Peyer's patch (tissue), 4 donors: ENCODE data around the gene CACNA1I.

Source experiments
- POLR2A ChIP-seq, 2 donors: fragments of 450-650 bp; IDR thresholded peaks; one replicate each; pipeline ENCODE4 v1.5.1; 2017; ENCODE audit warnings: antibody characterized with exemption in 2 of 2, mild to moderate bottlenecking in 2 of 2, moderate library complexity in 2 of 2
- TF ChIP-seq, protein P1 (sequence below), 6 experiments: fragments of 450-650 bp in 4 of 6; fragments of 200-600 bp in 2 of 6; sonication (generic) in 1 of 6; IDR thresholded peaks; one replicate each; pipeline ENCODE4 v1.5.1; 2017 to 2019; ENCODE audit warnings: antibody characterized with exemption in 6 of 6, mild to moderate bottlenecking in 3 of 6, moderate library complexity in 1 of 6

DNA sequence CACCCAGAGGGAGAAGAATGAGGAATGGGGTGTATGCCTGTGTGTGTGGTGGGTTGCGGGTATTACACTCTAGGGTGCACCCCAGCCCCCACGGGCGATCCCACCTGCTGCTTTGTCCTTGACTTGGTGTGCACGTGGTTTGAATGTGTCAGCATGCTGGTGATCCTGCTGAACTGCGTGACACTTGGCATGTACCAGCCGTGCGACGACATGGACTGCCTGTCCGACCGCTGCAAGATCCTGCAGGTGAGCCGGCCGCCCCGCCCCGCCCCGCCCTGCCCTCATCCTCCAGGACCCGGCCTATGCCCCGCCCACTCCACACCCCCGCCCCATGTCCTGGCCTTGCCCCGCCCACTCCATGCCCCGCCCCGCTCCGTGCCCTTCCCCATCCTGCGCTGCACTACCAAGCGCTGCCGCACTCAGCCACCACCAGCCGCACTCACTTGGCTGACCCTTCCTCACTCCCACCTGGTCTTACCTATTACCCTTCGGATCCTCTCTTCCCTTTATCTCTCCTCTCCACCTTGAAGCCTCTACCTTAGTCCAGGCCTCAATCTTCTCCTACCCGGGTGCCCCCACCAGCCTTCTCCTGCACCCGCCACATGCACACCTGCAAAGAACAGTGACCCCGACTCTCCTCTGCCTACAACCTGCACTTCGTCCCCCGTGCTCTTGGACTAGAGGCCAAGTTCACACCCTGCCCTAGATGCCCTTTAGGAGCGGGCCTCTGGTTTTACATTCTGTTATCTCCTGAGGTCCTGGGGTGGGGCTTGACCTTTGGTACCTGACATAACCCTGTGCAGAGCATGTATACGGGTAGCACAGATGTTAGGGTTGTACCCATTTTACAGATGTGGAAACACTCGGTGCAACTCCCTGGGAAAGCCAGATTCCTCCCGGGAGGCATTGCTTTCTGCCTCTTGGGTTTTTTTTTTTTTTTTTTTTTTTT is 27.7 kb downstream of the CACNA1I start:
- TF ChIP-seq, protein P1, sequence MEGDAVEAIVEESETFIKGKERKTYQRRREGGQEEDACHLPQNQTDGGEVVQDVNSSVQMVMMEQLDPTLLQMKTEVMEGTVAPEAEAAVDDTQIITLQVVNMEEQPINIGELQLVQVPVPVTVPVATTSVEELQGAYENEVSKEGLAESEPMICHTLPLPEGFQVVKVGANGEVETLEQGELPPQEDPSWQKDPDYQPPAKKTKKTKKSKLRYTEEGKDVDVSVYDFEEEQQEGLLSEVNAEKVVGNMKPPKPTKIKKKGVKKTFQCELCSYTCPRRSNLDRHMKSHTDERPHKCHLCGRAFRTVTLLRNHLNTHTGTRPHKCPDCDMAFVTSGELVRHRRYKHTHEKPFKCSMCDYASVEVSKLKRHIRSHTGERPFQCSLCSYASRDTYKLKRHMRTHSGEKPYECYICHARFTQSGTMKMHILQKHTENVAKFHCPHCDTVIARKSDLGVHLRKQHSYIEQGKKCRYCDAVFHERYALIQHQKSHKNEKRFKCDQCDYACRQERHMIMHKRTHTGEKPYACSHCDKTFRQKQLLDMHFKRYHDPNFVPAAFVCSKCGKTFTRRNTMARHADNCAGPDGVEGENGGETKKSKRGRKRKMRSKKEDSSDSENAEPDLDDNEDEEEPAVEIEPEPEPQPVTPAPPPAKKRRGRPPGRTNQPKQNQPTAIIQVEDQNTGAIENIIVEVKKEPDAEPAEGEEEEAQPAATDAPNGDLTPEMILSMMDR (IDR thresholded peaks at IDR 0.05), result peak in 3 of 6 experiments; percentile 36 to 57 (median 52)
- no peak for TF ChIP-seq POLR2A (IDR thresholded peaks at IDR 0.05)
